ENCODE data around the gene TYW1.
"Not testable (repeated sequence)": the region's sequence is repeated elsewhere in the genome, so short reads cannot be mapped to it uniquely, and the experiment has no call there.

Gene TYW1

GRCh38 chr7:67259363-67259762, 262.7 kb downstream of the TYW1 start:
- DNase-seq: not testable (repeated sequence)

GRCh38 chr7:67260166-67260586, 263.5 kb downstream of the TYW1 start:
- DNase-seq: peak in 1 of 2 experiments; percentile 9

- not testable (repeated sequence) for DNase-seq
Measured at GRCh38 chr7:67264000-67264399, 267.4 kb downstream of the TYW1 start.

GRCh38 chr7:67266070-67266469, 269.4 kb downstream of the TYW1 start:
- DNase-seq: not testable (repeated sequence)

- DNase-seq: no peak
Measured at GRCh38 chr7:67267914-67268313, 271.3 kb downstream of the TYW1 start.

GRCh38 chr7:67269916-67270315, 273.3 kb downstream of the TYW1 start:
- not testable (repeated sequence) for DNase-seq

Data from activated CD4-positive, alpha-beta T cell treated with anti-CD3 and anti-CD28 coated beads, Interleukin-2, amount 50 U/mL, for 48 hours (primary cell).